Chondrocyte (in vitro differentiated cells): ENCODE measurements around the gene CDC37L1. TPM values are rescaled to one million over a fixed set of nuclear protein-coding genes. Genes with fewer than 3 reads are reported as not detected.

Experiments
- DNase-seq: peaks from one replicate; pipeline ENCODE4 v3.0.0; 2021; ENCODE audit warnings: mixed read lengths, low spot score
- H3K27ac Mint-ChIP-seq: one replicate; pipeline ENCODE4 v1.8.0; 2021; ENCODE audit warnings: mild to moderate bottlenecking, moderate library complexity, mixed read lengths; ENCODE audit not compliant: unreplicated experiment
- H3K27me3 Mint-ChIP-seq: 2 replicates; pipeline ENCODE4 v1.8.0; 2021; ENCODE audit warnings: low read depth, mixed read lengths
- H3K36me3 Mint-ChIP-seq: 2 replicates; pipeline ENCODE4 v1.8.0; 2021; ENCODE audit warnings: low read depth, mixed read lengths
- H3K4me1 Mint-ChIP-seq: 2 replicates; pipeline ENCODE4 v1.8.0; 2021; ENCODE audit warnings: low read depth, mild to moderate bottlenecking, mixed read lengths
- H3K4me3 Mint-ChIP-seq: one replicate; pipeline ENCODE4 v1.8.0; 2021; ENCODE audit warnings: mild to moderate bottlenecking, moderate library complexity, mixed read lengths; ENCODE audit not compliant: unreplicated experiment
- H3K9me3 Mint-ChIP-seq: 2 replicates; pipeline ENCODE4 v1.8.0; 2021; ENCODE audit warnings: low read depth, mixed read lengths
- CTCF ChIP-seq: fragments of 200-600 bp; sonication (generic); IDR thresholded peaks from 2 replicates; pipeline ENCODE4 v1.5.0; 2021; ENCODE audit warnings: antibody characterized with exemption, mild to moderate bottlenecking, moderate library complexity
- total RNA-seq: library from RNA; stranded (reverse); gene quantifications from 3 replicates; pipeline ENCODE4 v1.2.1, GENCODE V29; 2021

CDC37L1 gene
- total RNA-seq, 1 donor from 2014 or later, result 17.0 TPM

GRCh38 chr9:4740388-4740637, 60.9 kb downstream of the CDC37L1 start:
- H3K27ac Mint-ChIP-seq, result peak overlapping the region; percentile 78
- TF ChIP-seq CTCF, result no peak
- no peaks in the 10 kb centered on the region for H3K27me3 Mint-ChIP-seq
- H3K36me3 Mint-ChIP-seq, result no peaks in the 10 kb centered on the region
- H3K9me3 Mint-ChIP-seq, result peaks cover 4% of the 10 kb centered on the region
- H3K4me3 Mint-ChIP-seq, result peak overlapping the region; percentile 78
- peaks cover 31% of the 10 kb centered on the region for H3K4me1 Mint-ChIP-seq
- no peak for DNase-seq

- peak within 1 kb of the TSS; percentile 79 for H3K27ac Mint-ChIP-seq
- H3K36me3 Mint-ChIP-seq, result no peaks in the 10 kb centered on the region
- TF ChIP-seq CTCF, result peak; percentile 66
- peaks cover 31% of the 10 kb centered on the region for H3K4me1 Mint-ChIP-seq
- H3K4me3 Mint-ChIP-seq, result peak within 1 kb of the TSS; percentile 78
- DNase-seq, result no peak
- no peaks in the 10 kb centered on the region for H3K27me3 Mint-ChIP-seq
- H3K9me3 Mint-ChIP-seq, result peaks cover 4% of the 10 kb centered on the region
Measured at GRCh38 chr9:4740638-4741364, 61.4 kb downstream of the CDC37L1 start, which contains the start of gene AK3. TSS of gene AK3 (minus strand) at chr9:4741202. CDS start at chr9:4741087, 115 bp downstream.

- Mint-ChIP-seq H3K4me3 (peak overlapping the region; percentile 78), H3K36me3 (no peaks in the 10 kb centered on the region), H3K4me1 (peaks cover 31% of the 10 kb centered on the region), H3K9me3 (peaks cover 4% of the 10 kb centered on the region), H3K27me3 (no peaks in the 10 kb centered on the region), H3K27ac (peak overlapping the region; percentile 79)
- TF ChIP-seq CTCF, result no peak
- no peak for DNase-seq
Measured at GRCh38 chr9:4741365-4742089, 62.2 kb downstream of the CDC37L1 start.

GRCh38 chr9:4742246-4742645, 62.9 kb downstream of the CDC37L1 start:
- TF ChIP-seq CTCF, result no peak
- H3K27ac Mint-ChIP-seq, result no peak overlapping the region
- no peak for DNase-seq
- peaks cover 4% of the 10 kb centered on the region for H3K9me3 Mint-ChIP-seq
- no peaks in the 10 kb centered on the region for H3K27me3 Mint-ChIP-seq
- no peaks in the 10 kb centered on the region for H3K36me3 Mint-ChIP-seq
- no peak overlapping the region for H3K4me3 Mint-ChIP-seq
- H3K4me1 Mint-ChIP-seq, result peaks cover 31% of the 10 kb centered on the region

- H3K27ac Mint-ChIP-seq, result peak overlapping the region; percentile 17
- DNase-seq, result no peak
- peaks cover 28% of the 10 kb centered on the region for H3K4me1 Mint-ChIP-seq
- no peak for TF ChIP-seq CTCF
- H3K27me3 Mint-ChIP-seq, result no peaks in the 10 kb centered on the region
- no peak overlapping the region for H3K4me3 Mint-ChIP-seq
- peaks cover 4% of the 10 kb centered on the region for H3K9me3 Mint-ChIP-seq
- no peaks in the 10 kb centered on the region for H3K36me3 Mint-ChIP-seq
Measured at GRCh38 chr9:4743131-4743875, 63.9 kb downstream of the CDC37L1 start.
